Thoracic aorta (tissue), 2 donors: ENCODE measurements around the gene MYO5B. TPM values are rescaled to one million over a fixed set of nuclear protein-coding genes. Genes with fewer than 3 reads are reported as not detected.

Experiments
- ATAC-seq: fragments of 150-250 bp; one replicate; pipeline ENCODE4 v1.8.0; 2017; ENCODE audit warnings: low read depth; ENCODE audit not compliant: insufficient number of reproducible peaks, low FRiP score
- DNase-seq: peaks from one replicate; pipeline ENCODE4 v3.0.0-alpha.2; 2020; ENCODE audit warnings: low spot score
- H3K27ac ChIP-seq, 2 donors: fragments of 200-600 bp; sonication (generic); 1 replicate in 1 of 2; 2 replicates in 1 of 2; pipeline ENCODE4 v1.5.1; 2016; ENCODE audit warnings: mild to moderate bottlenecking in 2 of 2, moderate library complexity in 2 of 2
- H3K27me3 ChIP-seq: fragments of 200-600 bp; sonication (generic); replicated peaks from 2 replicates; pipeline ENCODE4 v1.6.0; 2016; ENCODE audit warnings: mild to moderate bottlenecking; ENCODE audit not compliant: insufficient read depth
- H3K36me3 ChIP-seq: fragments of 200-600 bp; sonication (generic); one replicate; pipeline ENCODE4 v1.5.1; 2016
- H3K4me1 ChIP-seq, 2 donors: fragments of 200-600 bp; sonication (generic); 1 replicate in 1 of 2; 2 replicates in 1 of 2; pipeline versions ENCODE4 v1.5.1 to v1.6.0; 2016; ENCODE audit warnings: low read depth in 2 of 2, mild to moderate bottlenecking in 1 of 2; ENCODE audit not compliant: control insufficient read depth in 1 of 2
- H3K4me3 ChIP-seq: fragments of 200-600 bp; sonication (generic); 2 replicates; pipeline ENCODE4 v1.5.1; 2016; ENCODE audit warnings: mild to moderate bottlenecking
- H3K9me3 ChIP-seq: fragments of 200-600 bp; sonication (generic); 2 replicates; pipeline ENCODE4 v1.5.1; 2016
- CTCF ChIP-seq: fragments of 200-600 bp; sonication (generic); IDR thresholded peaks from one replicate; pipeline ENCODE4 v1.5.1; 2019; ENCODE audit warnings: antibody characterized with exemption
- total RNA-seq, 2 donors: library from RNA; depleted of rRNA; stranded (reverse); fragments of >200 nt; gene quantifications; one replicate each; pipeline versions ENCODE4 v1.1.0 to v1.2.3, GENCODE V29; 2016

The MYO5B gene
- total RNA-seq, 2 donors from 2014 or later: 8.3 to 13.5 TPM

- no peak for DNase-seq
- ATAC-seq: no peak
Observed at GRCh38 chr18:49924293-49924983, 270.5 kb downstream of the MYO5B start.

GRCh38 chr18:49922228-49922627 is 272.7 kb downstream of the MYO5B start:
- no peaks in the 10 kb centered on the region for H3K27me3 ChIP-seq
- H3K9me3 ChIP-seq: no peaks in the 10 kb centered on the region
- no peak for DNase-seq
- H3K4me3 ChIP-seq: no peak overlapping the region
- ATAC-seq: no peak
- H3K36me3 ChIP-seq: no peaks in the 10 kb centered on the region
- no peak for TF ChIP-seq CTCF
- no peak overlapping the region for H3K27ac ChIP-seq
- peaks cover 0 to 6% of the 10 kb centered on the region in 2 donors for H3K4me1 ChIP-seq

More at GRCh38 chr18:49924293-49924983, 270.5 kb downstream of the MYO5B start:
- Histone ChIP-seq H3K27ac (no peak overlapping the region), H3K4me1 (peaks cover 0 to 6% of the 10 kb centered on the region in 2 donors), H3K36me3 (no peaks in the 10 kb centered on the region), H3K9me3 (no peaks in the 10 kb centered on the region), H3K27me3 (no peaks in the 10 kb centered on the region), H3K4me3 (no peak overlapping the region)
- no peak for TF ChIP-seq CTCF

GRCh38 chr18:49921318-49921985 is 273.5 kb downstream of the MYO5B start:
- DNase-seq (no peak), ATAC-seq (no peak)
- no peak overlapping the region for H3K27ac ChIP-seq
- no peaks in the 10 kb centered on the region for H3K9me3 ChIP-seq
- no peak overlapping the region for H3K4me3 ChIP-seq
- peaks cover 0 to 6% of the 10 kb centered on the region in 2 donors for H3K4me1 ChIP-seq
- no peaks in the 10 kb centered on the region for H3K36me3 ChIP-seq
- H3K27me3 ChIP-seq: no peaks in the 10 kb centered on the region
- no peak for TF ChIP-seq CTCF

GRCh38 chr18:49920731-49921130 is 274.2 kb downstream of the MYO5B start:
- ATAC-seq (no peak), DNase-seq (no peak)
- Histone ChIP-seq H3K4me3 (no peak overlapping the region), H3K36me3 (no peaks in the 10 kb centered on the region), H3K9me3 (no peaks in the 10 kb centered on the region), H3K27ac (no peak overlapping the region), H3K27me3 (no peaks in the 10 kb centered on the region), H3K4me1 (peaks cover 0 to 6% of the 10 kb centered on the region in 2 donors)
- no peak for TF ChIP-seq CTCF

GRCh38 chr18:49917742-49918141 is 277.2 kb downstream of the MYO5B start:
- ATAC-seq: no peak
- Histone ChIP-seq H3K36me3 (no peaks in the 10 kb centered on the region), H3K27ac (no peak overlapping the region), H3K4me1 (peaks cover 0 to 6% of the 10 kb centered on the region in 2 donors), H3K9me3 (no peaks in the 10 kb centered on the region), H3K4me3 (no peak overlapping the region), H3K27me3 (no peaks in the 10 kb centered on the region)
- no peak for DNase-seq
- TF ChIP-seq CTCF: no peak
